Skeletal muscle tissue (tissue), 4 donors: ENCODE measurements around the gene PHLPP2. TPM values are rescaled to one million over a fixed set of nuclear protein-coding genes. Genes with fewer than 3 reads are reported as not detected.

Source experiments
- H3K27ac ChIP-seq: one replicate; pipeline ENCODE4 v1.7.0; 2013; ENCODE audit warnings: mild to moderate bottlenecking, low read depth, low read length, inconsistent platforms
- H3K27me3 ChIP-seq, 3 donors: one replicate each; pipeline ENCODE4 v1.7.0; 2013; ENCODE audit warnings: low read length in 3 of 3; ENCODE audit not compliant: control insufficient read depth in 3 of 3, insufficient read depth in 3 of 3
- H3K36me3 ChIP-seq, 3 donors: one replicate each; pipeline ENCODE4 v1.7.0; 2013; ENCODE audit warnings: low read length in 3 of 3; ENCODE audit not compliant: control insufficient read depth in 3 of 3, insufficient read depth in 3 of 3
- H3K4me1 ChIP-seq, 3 donors: one replicate each; pipeline ENCODE4 v1.7.0; 2013; ENCODE audit warnings: low read length in 3 of 3, mild to moderate bottlenecking in 3 of 3; ENCODE audit not compliant: control insufficient read depth in 3 of 3, insufficient read depth in 3 of 3
- H3K4me3 ChIP-seq, 3 donors: one replicate each; pipeline ENCODE4 v1.7.0; 2013; ENCODE audit warnings: low read length in 3 of 3
- H3K9ac ChIP-seq, 3 donors: one replicate each; pipeline ENCODE4 v1.7.0; 2013; ENCODE audit warnings: low read length in 3 of 3, mild to moderate bottlenecking in 3 of 3, moderate library complexity in 2 of 3, low read depth in 1 of 3
- H3K9me3 ChIP-seq, 3 donors: one replicate each; pipeline ENCODE4 v1.7.0; 2013; ENCODE audit warnings: low read length in 3 of 3; ENCODE audit not compliant: control insufficient read depth in 3 of 3
- total RNA-seq: library from RNA; depleted of rRNA; stranded (reverse); fragments of >200 nt; gene quantifications from one replicate; pipeline ENCODE4 v1.2.3, GENCODE V29; 2014
- donor health status: Osteomylitis.

The PHLPP2 gene
- total RNA-seq, 1 donor from 2014 or later = 8.9 TPM

GRCh38 chr16:71648162-71648561 lies 76.3 kb downstream of the PHLPP2 start:
- Histone ChIP-seq H3K9me3 (no peaks in the 10 kb centered on the region), H3K27ac (no peak overlapping the region), H3K4me3 (no peak overlapping the region), H3K36me3 (peaks cover 15 to 28% (median 21%) of the 10 kb centered on the region in 3 donors), H3K4me1 (no peaks in the 10 kb centered on the region), H3K27me3 (no peaks in the 10 kb centered on the region), H3K9ac (no peak overlapping the region)

- H3K9ac ChIP-seq = no peak overlapping the region
- H3K4me1 ChIP-seq = no peaks in the 10 kb centered on the region
- H3K9me3 ChIP-seq = no peaks in the 10 kb centered on the region
- H3K36me3 ChIP-seq = peaks cover 12 to 24% (median 17%) of the 10 kb centered on the region in 3 donors
- no peak overlapping the region for H3K4me3 ChIP-seq
- no peak overlapping the region for H3K27ac ChIP-seq
- H3K27me3 ChIP-seq = no peaks in the 10 kb centered on the region
Measured at GRCh38 chr16:71647391-71647790, 77.1 kb downstream of the PHLPP2 start.

GRCh38 chr16:71645450-71645849 lies 79.1 kb downstream of the PHLPP2 start:
- Histone ChIP-seq H3K36me3 (peaks cover 12 to 22% (median 17%) of the 10 kb centered on the region in 3 donors), H3K4me1 (no peaks in the 10 kb centered on the region), H3K9me3 (no peaks in the 10 kb centered on the region), H3K27me3 (no peaks in the 10 kb centered on the region), H3K4me3 (no peak overlapping the region), H3K27ac (no peak overlapping the region), H3K9ac (no peak overlapping the region)

DNA sequence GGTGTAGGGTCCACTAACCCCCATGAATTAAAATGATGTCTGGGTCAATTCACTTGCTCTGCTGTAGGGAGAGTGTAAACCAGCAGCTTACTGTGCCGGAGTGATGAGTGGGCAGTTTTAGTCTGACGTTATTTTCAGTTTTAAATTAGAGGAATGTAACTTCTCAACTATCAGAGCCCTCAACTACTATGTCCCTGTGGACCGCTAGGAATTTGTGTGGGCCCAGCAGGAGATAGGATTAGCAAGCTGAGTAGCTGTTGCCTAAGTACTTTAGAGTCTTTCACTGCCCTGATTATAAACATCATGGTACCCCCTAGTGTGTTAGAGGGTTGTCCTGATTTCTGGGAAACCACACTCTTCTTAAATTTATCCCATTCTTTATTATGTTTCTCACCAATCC lies 87.1 kb downstream of the PHLPP2 start:
- Histone ChIP-seq H3K9ac (no peak overlapping the region), H3K36me3 (peaks cover 0 to 8% (median 3%) of the 10 kb centered on the region in 3 donors), H3K27me3 (no peaks in the 10 kb centered on the region), H3K4me3 (no peak overlapping the region), H3K27ac (no peak overlapping the region), H3K9me3 (no peaks in the 10 kb centered on the region), H3K4me1 (no peaks in the 10 kb centered on the region)

GRCh38 chr16:71635632-71636031 lies 88.9 kb downstream of the PHLPP2 start:
- no peak overlapping the region for H3K9ac ChIP-seq
- H3K27me3 ChIP-seq = no peaks in the 10 kb centered on the region
- peaks cover 0 to 7% (median 3%) of the 10 kb centered on the region in 3 donors for H3K36me3 ChIP-seq
- H3K4me1 ChIP-seq = no peaks in the 10 kb centered on the region
- no peak overlapping the region for H3K27ac ChIP-seq
- H3K4me3 ChIP-seq = no peak overlapping the region
- H3K9me3 ChIP-seq = no peaks in the 10 kb centered on the region

GRCh38 chr16:71631776-71632175 lies 92.7 kb downstream of the PHLPP2 start:
- peaks cover 9 to 18% (median 15%) of the 10 kb centered on the region in 3 donors for H3K27me3 ChIP-seq
- H3K27ac ChIP-seq = no peak overlapping the region
- H3K4me3 ChIP-seq = no peak overlapping the region
- peaks cover 0 to under 1% (median under 1%) of the 10 kb centered on the region in 3 donors for H3K4me1 ChIP-seq
- H3K9ac ChIP-seq = no peak overlapping the region
- H3K9me3 ChIP-seq = no peaks in the 10 kb centered on the region
- H3K36me3 ChIP-seq = no peaks in the 10 kb centered on the region

GRCh38 chr16:71630808-71631207 lies 93.7 kb downstream of the PHLPP2 start:
- H3K27me3 ChIP-seq = peaks cover 15 to 27% (median 23%) of the 10 kb centered on the region in 3 donors
- H3K9ac ChIP-seq = no peak overlapping the region
- H3K27ac ChIP-seq = no peak overlapping the region
- no peaks in the 10 kb centered on the region for H3K36me3 ChIP-seq
- H3K4me1 ChIP-seq = peaks cover 3 to 6% (median 5%) of the 10 kb centered on the region in 3 donors
- no peak overlapping the region for H3K4me3 ChIP-seq
- H3K9me3 ChIP-seq = no peaks in the 10 kb centered on the region

GRCh38 chr16:71629278-71630016 lies 95.1 kb downstream of the PHLPP2 start:
- Histone ChIP-seq H3K4me1 (peaks cover 3 to 6% (median 5%) of the 10 kb centered on the region in 3 donors), H3K9me3 (no peaks in the 10 kb centered on the region), H3K36me3 (no peaks in the 10 kb centered on the region), H3K27ac (no peak overlapping the region), H3K9ac (no peak overlapping the region), H3K4me3 (no peak overlapping the region), H3K27me3 (peaks cover 22 to 32% (median 30%) of the 10 kb centered on the region in 3 donors)

DNA sequence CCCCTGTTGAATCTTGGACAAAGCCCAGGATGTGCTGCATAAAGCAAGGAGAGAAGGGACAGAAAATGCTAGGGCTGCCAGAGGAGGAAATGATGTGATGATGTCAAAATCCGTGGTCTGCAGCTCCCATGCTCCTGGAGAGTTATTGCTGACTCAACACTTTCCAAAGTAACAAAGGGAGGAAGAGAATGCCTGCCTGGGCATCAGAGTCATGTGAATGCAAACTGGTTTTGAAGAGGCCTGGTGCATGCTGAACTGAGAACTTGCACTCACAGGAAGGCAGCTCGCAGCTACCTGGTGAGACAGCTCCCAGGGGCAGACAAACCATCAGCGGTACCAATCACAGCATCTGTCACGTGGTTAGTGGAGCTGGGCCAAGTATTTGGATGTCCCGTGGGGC lies 95.7 kb downstream of the PHLPP2 start:
- H3K27me3 ChIP-seq = peaks cover 25 to 33% (median 32%) of the 10 kb centered on the region in 3 donors
- H3K4me3 ChIP-seq = no peak overlapping the region
- no peak overlapping the region for H3K9ac ChIP-seq
- H3K4me1 ChIP-seq = peaks cover 3 to 6% (median 5%) of the 10 kb centered on the region in 3 donors
- no peaks in the 10 kb centered on the region for H3K36me3 ChIP-seq
- no peak overlapping the region for H3K27ac ChIP-seq
- H3K9me3 ChIP-seq = no peaks in the 10 kb centered on the region

DNA sequence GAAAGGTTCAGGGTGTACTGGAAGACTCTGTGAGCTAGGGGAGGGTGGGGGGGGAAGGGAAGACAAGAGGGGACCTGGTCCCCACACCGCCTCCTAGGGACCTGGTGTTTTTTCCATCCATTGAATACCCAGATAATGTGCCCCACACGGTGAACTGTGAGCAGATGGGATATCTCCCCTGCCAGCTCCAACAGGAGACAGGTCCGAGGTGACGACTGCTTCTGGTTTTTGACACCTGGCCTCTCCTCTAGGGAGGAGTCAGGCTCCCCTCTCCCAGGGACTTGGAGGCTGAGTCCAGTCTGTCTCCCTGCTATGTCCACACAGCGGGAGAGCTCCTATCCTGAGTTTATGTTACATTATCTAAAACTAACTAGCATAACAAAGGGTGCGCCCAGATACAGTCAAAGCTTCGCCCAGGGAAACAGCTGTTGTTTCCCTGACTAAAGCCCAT lies 96.7 kb downstream of the PHLPP2 start:
- H3K36me3 ChIP-seq = no peaks in the 10 kb centered on the region
- H3K4me3 ChIP-seq = no peak overlapping the region
- no peak overlapping the region for H3K27ac ChIP-seq
- peaks cover 25 to 34% (median 33%) of the 10 kb centered on the region in 3 donors for H3K27me3 ChIP-seq
- no peaks in the 10 kb centered on the region for H3K9me3 ChIP-seq
- peaks cover 3 to 6% (median 5%) of the 10 kb centered on the region in 3 donors for H3K4me1 ChIP-seq
- no peak overlapping the region for H3K9ac ChIP-seq
